ENCODE data around the gene EBF4.

DNA sequence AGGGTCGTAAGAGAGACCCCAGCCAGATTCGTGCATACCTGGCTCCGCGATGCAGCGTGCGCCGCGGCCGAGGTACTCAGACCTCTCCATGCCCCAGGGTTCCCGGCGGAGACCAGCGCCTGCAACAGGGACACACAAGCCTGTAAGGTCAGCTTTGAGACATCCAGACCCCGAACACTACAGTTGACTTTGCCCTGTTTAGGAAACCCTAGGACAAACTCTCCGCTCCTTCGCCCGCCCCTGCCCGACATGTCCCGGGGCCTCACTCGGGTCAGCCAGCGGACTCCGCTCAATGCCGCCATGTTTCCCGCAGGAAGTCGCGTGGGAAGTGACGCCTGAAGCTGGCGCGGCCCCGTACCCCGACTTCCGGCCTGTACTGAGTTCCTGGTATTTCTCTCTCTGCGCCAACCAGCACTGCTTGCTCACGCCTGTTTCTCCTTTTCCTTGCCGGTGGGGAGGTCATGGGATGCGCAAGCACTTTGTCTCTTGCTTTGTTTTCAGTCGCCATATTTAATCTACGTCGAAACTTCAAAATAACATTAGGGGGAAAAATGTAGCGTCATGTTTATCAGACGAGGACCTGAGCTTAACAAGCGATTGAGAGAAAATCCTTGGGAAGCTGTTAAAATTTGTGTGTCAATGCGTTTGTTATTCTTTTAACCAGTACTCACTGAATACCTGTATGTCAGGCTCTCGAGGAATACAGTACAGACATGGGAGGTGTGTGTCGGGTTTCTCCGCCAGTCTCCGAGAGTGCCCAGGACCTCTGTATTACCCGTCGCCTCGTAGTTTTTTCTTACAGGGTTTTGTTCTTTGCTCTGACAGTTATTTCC, 28.5 kb upstream of the EBF4 start, which contains the start of gene IDH3B:
- no peak for TF ChIP-seq EZH2phosphoT487 (IDR thresholded peaks at IDR 0.05; ENCODE audit: borderline replicate concordance, low read depth, low read length)
- TF ChIP-seq, protein P1, sequence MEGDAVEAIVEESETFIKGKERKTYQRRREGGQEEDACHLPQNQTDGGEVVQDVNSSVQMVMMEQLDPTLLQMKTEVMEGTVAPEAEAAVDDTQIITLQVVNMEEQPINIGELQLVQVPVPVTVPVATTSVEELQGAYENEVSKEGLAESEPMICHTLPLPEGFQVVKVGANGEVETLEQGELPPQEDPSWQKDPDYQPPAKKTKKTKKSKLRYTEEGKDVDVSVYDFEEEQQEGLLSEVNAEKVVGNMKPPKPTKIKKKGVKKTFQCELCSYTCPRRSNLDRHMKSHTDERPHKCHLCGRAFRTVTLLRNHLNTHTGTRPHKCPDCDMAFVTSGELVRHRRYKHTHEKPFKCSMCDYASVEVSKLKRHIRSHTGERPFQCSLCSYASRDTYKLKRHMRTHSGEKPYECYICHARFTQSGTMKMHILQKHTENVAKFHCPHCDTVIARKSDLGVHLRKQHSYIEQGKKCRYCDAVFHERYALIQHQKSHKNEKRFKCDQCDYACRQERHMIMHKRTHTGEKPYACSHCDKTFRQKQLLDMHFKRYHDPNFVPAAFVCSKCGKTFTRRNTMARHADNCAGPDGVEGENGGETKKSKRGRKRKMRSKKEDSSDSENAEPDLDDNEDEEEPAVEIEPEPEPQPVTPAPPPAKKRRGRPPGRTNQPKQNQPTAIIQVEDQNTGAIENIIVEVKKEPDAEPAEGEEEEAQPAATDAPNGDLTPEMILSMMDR (conservative IDR thresholded peaks at IDR 0.05; ENCODE audit: low read length): no peak
